GM21526 (cell line): ENCODE results near the gene LRCH1.

Experiments used
- ATAC-seq: cut with Tn5 transposase; IDR thresholded peaks from one replicate; pipeline ENCODE4 v1.9.1; 2021; ENCODE audit warnings: moderate library complexity; ENCODE audit not compliant: unreplicated experiment, low FRiP score

Gene LRCH1

GRCh38 chr13:46535002-46535401 is 18.0 kb upstream of the LRCH1 start:
- ATAC-seq, result no peak

DNA sequence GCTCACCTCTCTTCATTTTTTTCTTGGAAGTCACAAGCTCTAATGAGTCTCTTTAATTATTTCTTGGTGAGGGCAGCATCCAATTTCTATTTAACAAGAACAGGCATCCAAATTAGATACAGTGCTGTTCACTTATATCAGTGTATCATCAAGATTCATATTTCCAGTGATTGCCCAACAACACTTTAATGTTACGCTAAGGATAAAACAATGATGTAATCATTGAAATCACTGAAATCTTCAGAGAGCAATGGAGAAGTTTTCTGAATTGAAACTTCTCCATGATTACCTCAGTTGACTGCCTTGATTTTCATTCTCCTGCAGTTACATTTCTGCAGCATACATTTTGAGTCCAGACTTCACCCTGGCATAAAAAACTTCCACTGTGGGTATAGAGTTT is 17.1 kb upstream of the LRCH1 start:
- ATAC-seq, result no peak

DNA sequence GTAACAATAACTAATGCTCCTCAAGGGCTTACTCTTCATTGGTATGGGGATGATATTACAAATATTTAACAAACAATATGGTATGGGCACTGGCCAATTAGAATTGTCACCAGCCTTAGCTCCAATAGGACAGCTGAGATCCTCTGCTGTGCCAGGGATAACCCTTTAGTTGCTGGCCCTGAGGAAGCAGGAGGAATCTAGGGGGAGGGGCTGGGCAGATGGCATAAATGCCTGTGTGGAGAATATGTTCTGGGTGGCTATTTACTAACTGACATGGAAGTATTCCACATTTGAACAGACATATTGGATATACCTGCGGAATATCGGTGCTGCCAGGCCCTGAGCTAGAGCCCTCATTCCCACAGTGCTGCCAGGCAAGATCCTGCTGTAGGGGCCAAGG is 16.6 kb upstream of the LRCH1 start:
- ATAC-seq, result no peak

DNA sequence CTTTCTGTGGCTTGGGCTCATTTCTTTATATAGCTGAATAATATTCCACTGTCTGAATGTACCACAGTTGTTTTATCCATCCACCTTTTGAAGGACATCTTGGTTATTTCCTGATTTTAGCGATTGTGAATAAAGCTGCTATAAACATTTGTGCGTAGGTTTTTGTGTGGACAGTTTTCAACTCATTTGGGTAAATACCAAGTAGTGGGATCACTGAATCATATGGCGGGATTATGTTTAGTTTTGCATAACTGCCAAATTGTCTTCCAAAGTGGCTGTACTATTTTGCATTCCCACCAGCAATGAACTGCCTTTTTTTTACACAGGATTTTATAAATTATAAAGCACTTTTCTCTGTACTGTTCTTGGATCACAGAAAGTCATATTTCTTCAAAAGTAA is 13.7 kb upstream of the LRCH1 start:
- no peak for ATAC-seq

- no peak for ATAC-seq
Measured at GRCh38 chr13:46541210-46541609, 11.8 kb upstream of the LRCH1 start.

DNA sequence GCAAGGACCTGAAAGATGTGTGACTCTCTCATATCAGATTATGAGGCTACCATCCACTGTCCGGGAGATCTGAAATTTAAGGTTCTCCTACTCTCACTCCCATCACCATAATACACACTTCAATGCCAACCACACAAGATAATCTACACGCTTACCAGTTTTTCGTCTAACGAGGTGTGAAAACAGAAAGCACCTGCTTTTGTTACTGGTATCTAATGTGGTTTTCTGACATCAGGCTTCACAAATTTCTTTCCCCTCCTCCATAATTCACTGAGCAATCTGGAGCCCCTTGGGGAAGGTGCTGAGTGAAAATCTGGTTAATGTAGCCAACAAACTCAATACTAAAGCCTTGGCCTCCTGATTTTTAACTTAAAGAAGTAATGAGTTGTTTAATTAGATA is 10.1 kb upstream of the LRCH1 start:
- no peak for ATAC-seq

GRCh38 chr13:46543287-46543686 is 9.7 kb upstream of the LRCH1 start:
- no peak for ATAC-seq

DNA sequence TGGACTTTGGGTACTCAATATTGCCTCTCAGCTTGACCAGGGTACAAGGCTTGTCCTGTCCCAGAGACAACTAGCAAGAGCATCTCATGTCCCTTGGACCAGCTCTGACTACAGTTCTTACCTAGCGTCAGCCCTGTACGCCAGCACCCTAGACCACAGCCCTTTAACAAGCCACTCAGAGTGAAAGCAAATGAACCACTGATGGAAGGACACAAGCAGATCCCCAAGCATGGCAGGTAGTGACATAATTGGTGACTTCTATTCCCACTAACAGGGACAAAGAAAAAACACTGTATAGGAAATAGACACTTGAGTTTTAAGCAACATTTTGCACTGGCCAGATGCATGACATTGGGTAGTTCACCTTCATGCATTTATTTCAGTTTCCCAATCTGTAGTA is 8.8 kb upstream of the LRCH1 start:
- no peak for ATAC-seq

DNA sequence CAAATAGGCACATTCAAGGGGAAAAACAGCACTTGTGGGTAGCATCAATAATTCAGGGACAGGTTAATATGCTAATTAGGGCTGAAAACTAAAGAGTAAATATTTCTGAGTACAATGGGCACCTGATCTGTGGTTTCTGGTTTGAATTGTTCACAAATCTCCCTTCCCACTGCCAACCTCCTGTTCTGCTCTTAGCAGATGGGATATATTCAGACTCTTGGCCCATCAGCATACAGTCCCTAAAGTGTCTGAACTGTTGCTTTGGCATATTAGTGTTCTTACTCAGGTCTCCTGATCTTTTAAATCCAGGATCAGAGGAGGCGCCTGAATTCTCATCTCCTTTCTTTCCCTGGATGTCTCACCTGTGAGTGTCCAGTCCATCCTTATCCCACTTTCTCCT is 8.2 kb upstream of the LRCH1 start:
- no peak for ATAC-seq

- no peak for ATAC-seq
Measured at GRCh38 chr13:46546084-46546768, 6.7 kb upstream of the LRCH1 start.

- ATAC-seq, result no peak
Measured at GRCh38 chr13:46550822-46551221, 2.1 kb upstream of the LRCH1 start.

DNA sequence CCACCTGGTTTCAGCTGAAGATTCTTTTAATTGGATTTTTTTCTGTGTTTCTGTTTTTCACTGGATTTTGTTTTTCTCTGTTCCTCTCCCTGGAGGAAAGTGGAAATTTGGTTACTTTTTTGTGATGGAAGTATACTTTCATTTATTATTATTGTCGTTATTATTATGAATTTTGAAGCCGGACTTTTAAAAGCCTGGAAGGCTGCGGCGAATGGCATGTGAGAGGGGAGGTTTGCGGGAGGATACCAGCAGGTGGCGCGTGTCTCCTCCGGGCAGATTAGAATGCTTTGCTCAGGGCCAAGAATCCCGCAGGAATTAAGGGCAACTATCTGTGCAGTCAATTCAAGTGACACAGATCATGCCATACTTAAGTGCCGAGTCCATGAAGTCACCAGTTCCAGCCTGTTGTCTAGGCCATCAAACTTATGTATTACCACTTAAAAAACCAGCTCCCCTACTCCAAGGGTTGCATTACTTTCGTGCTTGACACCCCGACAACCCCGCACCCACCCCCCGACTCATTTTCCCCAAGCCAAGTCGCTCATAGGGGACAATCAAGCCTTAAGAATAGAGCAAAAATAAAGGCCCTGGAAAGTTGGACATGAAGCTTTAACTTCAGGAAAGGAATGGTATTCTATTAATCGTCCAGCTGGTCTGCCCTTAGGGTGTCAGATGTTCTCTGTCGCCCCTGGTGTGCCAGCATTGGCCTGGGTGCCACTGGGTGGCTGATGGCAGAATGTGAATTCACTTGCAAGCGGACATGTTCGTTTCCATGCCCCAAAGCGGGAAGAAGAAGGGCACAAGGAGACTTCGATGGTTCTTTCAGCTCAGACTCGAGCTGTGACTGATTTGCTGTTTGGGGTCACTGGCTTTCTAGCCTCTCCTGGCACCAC is 1.3 kb upstream of the LRCH1 start:
- ATAC-seq, result no peak

- ATAC-seq, result no peak
Measured at GRCh38 chr13:46552303-46552682, 677 bp upstream of the LRCH1 start.

- ATAC-seq, result no peak
Measured at GRCh38 chr13:46553521-46553885, 533 bp downstream of the LRCH1 start.

- ATAC-seq, result peak; percentile 48
Measured at GRCh38 chr13:46553886-46554858, 1.2 kb downstream of the LRCH1 start.

- ATAC-seq, result no peak
Measured at GRCh38 chr13:46554951-46555350, 2.0 kb downstream of the LRCH1 start.

DNA sequence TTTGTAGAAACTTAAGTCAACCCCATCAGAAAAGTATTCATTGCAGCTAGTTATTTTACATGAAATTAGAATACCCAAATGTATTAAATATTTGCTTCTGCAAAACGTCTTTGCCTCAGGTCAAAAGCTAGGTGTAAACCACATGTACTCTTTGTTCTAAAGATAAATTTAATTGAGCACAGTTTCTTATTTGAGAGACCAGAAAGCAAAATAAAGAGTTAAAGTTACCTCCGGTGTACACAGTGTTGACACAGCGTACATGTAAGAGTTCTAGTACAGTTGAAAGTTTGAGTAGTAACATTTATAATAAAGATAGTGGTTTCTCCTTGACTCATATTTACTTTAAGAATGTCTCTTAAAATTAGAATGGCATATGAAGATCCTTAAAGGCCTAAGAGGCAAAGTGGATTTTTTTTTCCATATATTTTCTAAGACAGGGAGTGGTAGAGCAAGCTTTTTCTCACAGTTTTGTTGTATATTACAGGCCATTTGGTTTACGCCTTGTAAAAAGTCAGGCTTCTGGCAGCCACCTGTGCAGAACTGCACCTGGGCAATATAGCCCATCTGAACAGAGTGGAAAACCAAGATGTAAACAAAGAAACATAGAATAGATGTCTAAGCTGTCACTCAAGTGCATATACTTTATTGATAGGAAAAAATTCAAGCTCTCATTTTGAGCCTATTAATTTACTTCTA is 2.9 kb downstream of the LRCH1 start:
- ATAC-seq, result no peak

DNA sequence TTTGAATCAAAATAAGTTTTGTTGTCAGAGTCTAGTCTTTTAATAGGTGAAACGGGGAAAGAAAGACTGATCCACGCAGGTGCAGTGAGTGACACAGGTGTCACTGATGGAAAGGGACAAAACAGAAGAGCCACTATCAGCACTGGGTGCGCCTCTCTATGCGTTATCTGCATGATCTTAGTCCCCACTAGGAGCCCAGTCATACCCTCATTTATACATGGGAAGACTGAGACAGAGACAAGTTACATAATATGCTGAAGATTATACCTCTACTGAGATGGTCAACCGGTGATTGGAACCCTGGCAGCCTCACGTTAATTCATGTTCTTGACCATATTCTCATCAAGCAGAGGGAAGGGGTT is 3.4 kb downstream of the LRCH1 start:
- ATAC-seq, result no peak

DNA sequence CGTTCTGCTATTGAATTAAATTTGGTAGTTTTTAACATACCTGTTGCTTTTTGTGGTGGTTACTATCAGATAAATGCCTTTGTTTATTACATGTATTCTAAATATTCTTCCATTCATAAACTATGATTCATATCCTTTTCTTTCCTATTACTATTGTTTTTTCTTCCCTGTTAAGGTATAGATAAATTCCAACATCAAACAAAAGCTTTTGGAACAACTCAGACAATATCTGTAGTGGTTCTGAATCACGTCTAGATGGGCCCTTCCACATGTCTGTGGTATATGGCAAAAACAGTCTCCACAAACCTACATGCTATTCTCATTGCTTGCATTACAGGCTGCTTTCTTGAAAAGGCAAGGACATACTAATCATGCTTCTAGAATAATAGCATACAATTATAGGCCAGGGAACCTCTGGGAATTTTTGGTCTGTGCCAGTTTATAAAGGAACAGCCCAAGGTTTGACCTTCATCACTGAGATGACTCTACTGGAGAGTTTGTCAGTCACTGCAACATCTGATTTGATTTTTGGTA is 6.4 kb downstream of the LRCH1 start:
- no peak for ATAC-seq

DNA sequence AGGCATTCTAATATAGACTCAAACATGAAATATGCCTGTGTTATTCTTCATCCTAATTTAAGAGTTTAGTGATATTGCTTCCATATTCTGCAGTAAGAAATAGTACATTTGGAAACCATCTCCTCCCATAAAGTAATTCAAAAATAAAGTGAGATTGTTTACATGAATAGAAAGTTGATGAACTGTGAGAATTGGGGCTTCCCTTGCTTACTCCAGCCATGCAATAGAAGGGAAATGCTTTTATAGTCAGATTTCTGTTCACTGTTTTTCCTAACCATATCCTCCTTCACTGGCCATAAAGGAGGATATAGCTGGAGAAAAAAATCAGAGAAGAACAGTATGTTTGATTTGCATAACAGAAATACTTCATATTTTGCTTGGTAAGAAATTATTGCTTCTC is 7.8 kb downstream of the LRCH1 start:
- ATAC-seq, result no peak
